H9 (cell line): ENCODE data around the gene ABCA13. TPM values are rescaled to one million over a fixed set of nuclear protein-coding genes. Genes with fewer than 3 reads are reported as not detected.

ENCODE experiments used
- DNase-seq: peaks from one replicate; pipeline ENCODE4 v3.0.0-alpha.2; 2017
- H2AFZ ChIP-seq: one replicate; pipeline ENCODE4 v1.6.1; 2013; ENCODE audit warnings: mild to moderate bottlenecking, low read length, control low read depth, moderate library complexity
- H2AK5ac ChIP-seq: 2 replicates; pipeline ENCODE4 v1.6.1; 2013; ENCODE audit warnings: low read length, control low read depth, mixed read lengths; ENCODE audit not compliant: insufficient read length
- H2BK120ac ChIP-seq: one replicate; pipeline ENCODE4 v1.6.1; 2013; ENCODE audit warnings: low read depth, mild to moderate bottlenecking, low read length, control low read depth, inconsistent platforms; ENCODE audit not compliant: poor library complexity, severe bottlenecking
- H2BK12ac ChIP-seq: 2 replicates; pipeline ENCODE4 v1.6.1; 2013; ENCODE audit warnings: low read length, control low read depth, mixed read lengths, low read depth; ENCODE audit not compliant: insufficient read length
- H2BK15ac ChIP-seq: 2 replicates; pipeline ENCODE4 v1.6.1; 2013; ENCODE audit warnings: low read depth, low read length, control low read depth
- H2BK20ac ChIP-seq: one replicate; pipeline ENCODE4 v1.6.1; 2013; ENCODE audit warnings: low read depth, mild to moderate bottlenecking, low read length, control low read depth, inconsistent platforms; ENCODE audit not compliant: poor library complexity, severe bottlenecking
- H2BK5ac ChIP-seq: 2 replicates; pipeline ENCODE4 v1.6.1; 2013; ENCODE audit warnings: low read length, control low read depth, mixed read lengths; ENCODE audit not compliant: insufficient read length
- H3K14ac ChIP-seq: 2 replicates; pipeline ENCODE4 v1.6.1; 2013; ENCODE audit warnings: low read length, control low read depth; ENCODE audit not compliant: insufficient read depth
- H3K18ac ChIP-seq: 2 replicates; pipeline ENCODE4 v1.6.1; 2013; ENCODE audit warnings: low read depth, mild to moderate bottlenecking, mixed read lengths, low read length, control low read depth; ENCODE audit not compliant: insufficient read length
- H3K23ac ChIP-seq: 2 replicates; pipeline ENCODE4 v1.6.1; 2013; ENCODE audit warnings: low read length, control low read depth, mixed read lengths, low read depth; ENCODE audit not compliant: insufficient read length
- H3K23me2 ChIP-seq: 2 replicates; pipeline ENCODE4 v1.6.1; 2013; ENCODE audit warnings: low read depth, mild to moderate bottlenecking, mixed read lengths, low read length, control low read depth; ENCODE audit not compliant: insufficient read length, poor library complexity, severe bottlenecking
- H3K27ac ChIP-seq: 2 replicates; pipeline ENCODE4 v1.5.1; 2013; ENCODE audit warnings: low read length, control low read depth, mixed read lengths, low read depth; ENCODE audit not compliant: insufficient read length
- H3K27me3 ChIP-seq: 2 replicates; pipeline ENCODE4 v1.6.1; 2013; ENCODE audit warnings: low read length, control low read depth, inconsistent platforms; ENCODE audit not compliant: insufficient read depth
- H3K4ac ChIP-seq: 2 replicates; pipeline ENCODE4 v1.6.1; 2013; ENCODE audit warnings: low read depth, mild to moderate bottlenecking, control low read depth, inconsistent platforms, low read length, moderate library complexity
- H3K4me1 ChIP-seq: 2 replicates; pipeline ENCODE4 v1.6.1; 2013; ENCODE audit warnings: low read length, control low read depth, inconsistent platforms; ENCODE audit not compliant: insufficient read depth
- H3K4me2 ChIP-seq: 2 replicates; pipeline ENCODE4 v1.6.1; 2013; ENCODE audit warnings: low read length, control low read depth, mixed read lengths; ENCODE audit not compliant: insufficient read length, insufficient read depth
- H3K56ac ChIP-seq: 2 replicates; pipeline ENCODE4 v1.6.1; 2013; ENCODE audit warnings: low read depth, mild to moderate bottlenecking, mixed read lengths, low read length, control low read depth; ENCODE audit not compliant: insufficient read length
- H3K79me1 ChIP-seq: 2 replicates; pipeline ENCODE4 v1.6.1; 2013; ENCODE audit warnings: low read depth, mild to moderate bottlenecking, moderate library complexity, low read length, control low read depth, inconsistent platforms; ENCODE audit not compliant: insufficient read depth, poor library complexity, severe bottlenecking
- H3K79me2 ChIP-seq: 2 replicates; pipeline ENCODE4 v1.6.1; 2013; ENCODE audit warnings: low read length, control low read depth, inconsistent platforms; ENCODE audit not compliant: insufficient read depth
- H3K9ac ChIP-seq: 2 replicates; pipeline ENCODE4 v1.6.1; 2013; ENCODE audit warnings: low read length, control low read depth, mixed read lengths; ENCODE audit not compliant: insufficient read length; ENCODE audit errors: extremely low read depth
- H3K9me3 ChIP-seq: one replicate; pipeline ENCODE4 v1.6.1; 2013; ENCODE audit warnings: low read depth, low read length, inconsistent platforms; ENCODE audit not compliant: control insufficient read depth
- H3T11ph ChIP-seq: one replicate; pipeline ENCODE4 v1.6.1; 2013; ENCODE audit warnings: mild to moderate bottlenecking, low read length, control low read depth, inconsistent platforms
- H4K20me1 ChIP-seq: one replicate; pipeline ENCODE4 v1.6.1; 2013; ENCODE audit not compliant: control insufficient read depth, insufficient read length, insufficient read depth
- H4K5ac ChIP-seq: 2 replicates; pipeline ENCODE4 v1.6.1; 2013; ENCODE audit warnings: low read depth, mild to moderate bottlenecking, mixed read lengths, low read length, control low read depth; ENCODE audit not compliant: insufficient read length
- H4K8ac ChIP-seq: replicated peaks from 2 replicates; pipeline ENCODE4 v1.6.1; 2013; ENCODE audit warnings: low read length, control low read depth, mixed read lengths, low read depth; ENCODE audit not compliant: insufficient read length
- H4K91ac ChIP-seq: 2 replicates; pipeline ENCODE4 v1.6.1; 2013; ENCODE audit warnings: low read depth, mild to moderate bottlenecking, moderate library complexity, mixed read lengths, low read length, control low read depth; ENCODE audit not compliant: insufficient read length
- H3K27ac Mint-ChIP-seq, 3 experiments: 2 replicates in 2 of 3; 3 replicates in 1 of 3; pipeline ENCODE4 v1.8.0; 2020 to 2021; ENCODE audit warnings: mixed read lengths in 3 of 3, mild to moderate bottlenecking in 1 of 3, moderate library complexity in 1 of 3
- H3K27me3 Mint-ChIP-seq: 2 replicates; pipeline ENCODE4 v1.8.0; 2021; ENCODE audit warnings: low read depth, mild to moderate bottlenecking, moderate library complexity, mixed read lengths
- H3K36me3 Mint-ChIP-seq, 3 experiments: 2 replicates in 2 of 3; 3 replicates in 1 of 3; pipeline ENCODE4 v1.8.0; 2020 to 2021; ENCODE audit warnings: low read depth in 3 of 3, mixed read lengths in 3 of 3; ENCODE audit not compliant: insufficient read depth in 1 of 3
- H3K4me1 Mint-ChIP-seq, 2 experiments: 2 replicates each; pipeline ENCODE4 v1.8.0; 2020; ENCODE audit warnings: mixed read lengths in 2 of 2
- H3K4me3 Mint-ChIP-seq, 2 experiments: 2 replicates in 1 of 2; 3 replicates in 1 of 2; pipeline ENCODE4 v1.8.0; 2020 to 2021; ENCODE audit warnings: mild to moderate bottlenecking in 2 of 2, mixed read lengths in 2 of 2, moderate library complexity in 1 of 2
- H3K9me3 Mint-ChIP-seq, 2 experiments: 2 replicates in 1 of 2; 3 replicates in 1 of 2; pipeline ENCODE4 v1.8.0; 2020; ENCODE audit warnings: mild to moderate bottlenecking in 2 of 2, mixed read lengths in 2 of 2, moderate library complexity in 1 of 2
- WGBS: extraction: QIAGEN DNeasy Blood & Tissue Kit; methylation state at CpG from one replicate; pipeline ENCODE4 v1.1.7; 2013; ENCODE audit warnings: missing lambda C conversion rate, low lambda C conversion rate, mixed read lengths; ENCODE audit not compliant: insufficient read length; ENCODE audit errors: extremely low coverage; 5-methylcytosine and 5-hydroxymethylcytosine counted together
- total RNA-seq: library from RNA; stranded (reverse); gene quantifications from 2 replicates; pipeline ENCODE4 v1.2.1, GENCODE V29; 2021
- TF ChIP-seq, protein P1 (sequence below): fragments of 200-600 bp; sonication (generic); conservative IDR thresholded peaks from 3 replicates; pipeline ENCODE4 v1.8.0; 2021; ENCODE audit warnings: antibody characterized with exemption, mild to moderate bottlenecking

The ABCA13 gene
- total RNA-seq, 1 experiment from 2014 or later: 0.11 TPM

- Histone ChIP-seq H3K9me3 (no peaks in the 10 kb centered on the region), H4K8ac (no peak overlapping the region), H2AK5ac (no peak overlapping the region), H4K5ac (no peak overlapping the region), H2BK12ac (no peak overlapping the region), H2BK120ac (no peak overlapping the region), H2BK20ac (no peak overlapping the region), H3T11ph (no peak overlapping the region), H2BK5ac (no peak overlapping the region), H3K9ac (no peak overlapping the region), H3K18ac (no peak overlapping the region), H3K4me2 (no peak overlapping the region), H2BK15ac (no peak overlapping the region), H3K23me2 (no peaks in the 10 kb centered on the region), H3K56ac (no peak overlapping the region), H2AFZ (no peak overlapping the region), H3K14ac (no peak overlapping the region; the same call in 1 of the 2 replicates), H3K23ac (no peak overlapping the region), H3K27me3 (no peaks in the 10 kb centered on the region), H4K91ac (no peak overlapping the region), H4K20me1 (no peaks in the 10 kb centered on the region), H3K4ac (no peak overlapping the region), H3K27ac (no peak overlapping the region), H3K4me1 (no peaks in the 10 kb centered on the region; the same call in 1 of the 2 replicates), H3K79me2 (no peaks in the 10 kb centered on the region), H3K79me1 (no peaks in the 10 kb centered on the region)
- H3K36me3 Mint-ChIP-seq: no peaks in the 10 kb centered on the region; a peak in 3 of 7 replicates
- H3K9me3 Mint-ChIP-seq: no peaks in the 10 kb centered on the region; a peak in 1 of 5 replicates
- H3K27ac Mint-ChIP-seq: peak overlapping the region in 1 of 3 experiments; percentile 40; a peak in 1 of 7 replicates
- no CpG with 5 or more reads among the region's 9 CpGs for WGBS
- no peaks in the 10 kb centered on the region for H3K27me3 Mint-ChIP-seq
- no peak for DNase-seq
- no peak overlapping the region for H3K4me3 Mint-ChIP-seq
- H3K4me1 Mint-ChIP-seq: peaks cover 4 to 7% of the 10 kb centered on the region in 2 experiments; a peak in 3 of 4 replicates
- TF ChIP-seq, protein P1, sequence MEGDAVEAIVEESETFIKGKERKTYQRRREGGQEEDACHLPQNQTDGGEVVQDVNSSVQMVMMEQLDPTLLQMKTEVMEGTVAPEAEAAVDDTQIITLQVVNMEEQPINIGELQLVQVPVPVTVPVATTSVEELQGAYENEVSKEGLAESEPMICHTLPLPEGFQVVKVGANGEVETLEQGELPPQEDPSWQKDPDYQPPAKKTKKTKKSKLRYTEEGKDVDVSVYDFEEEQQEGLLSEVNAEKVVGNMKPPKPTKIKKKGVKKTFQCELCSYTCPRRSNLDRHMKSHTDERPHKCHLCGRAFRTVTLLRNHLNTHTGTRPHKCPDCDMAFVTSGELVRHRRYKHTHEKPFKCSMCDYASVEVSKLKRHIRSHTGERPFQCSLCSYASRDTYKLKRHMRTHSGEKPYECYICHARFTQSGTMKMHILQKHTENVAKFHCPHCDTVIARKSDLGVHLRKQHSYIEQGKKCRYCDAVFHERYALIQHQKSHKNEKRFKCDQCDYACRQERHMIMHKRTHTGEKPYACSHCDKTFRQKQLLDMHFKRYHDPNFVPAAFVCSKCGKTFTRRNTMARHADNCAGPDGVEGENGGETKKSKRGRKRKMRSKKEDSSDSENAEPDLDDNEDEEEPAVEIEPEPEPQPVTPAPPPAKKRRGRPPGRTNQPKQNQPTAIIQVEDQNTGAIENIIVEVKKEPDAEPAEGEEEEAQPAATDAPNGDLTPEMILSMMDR: no peak
These were observed 245.2 kb downstream of the ABCA13 start for GRCh38 chr7:48416327-48416908.
